ENCODE data around the gene MMP26.
"Not testable (repeated sequence)": the region's sequence is repeated elsewhere in the genome, so short reads cannot be mapped to it uniquely, and the experiment has no call there.

The MMP26 gene

GRCh38 chr11:4697585-4697984, 7.0 kb upstream of the MMP26 start, which contains the start of gene OR51E2:
OR51E2 (minus strand) TSS chr11:4697853; CDS start chr11:4682711, 15,142 bp downstream.
- TF ChIP-seq ZNF274 (IDR thresholded peaks at IDR 0.05; ENCODE audit: low read depth, low read length): no peak
- H3K4me3 ChIP-seq (ENCODE audit: low read length): no peak within 1 kb of the TSS

DNA sequence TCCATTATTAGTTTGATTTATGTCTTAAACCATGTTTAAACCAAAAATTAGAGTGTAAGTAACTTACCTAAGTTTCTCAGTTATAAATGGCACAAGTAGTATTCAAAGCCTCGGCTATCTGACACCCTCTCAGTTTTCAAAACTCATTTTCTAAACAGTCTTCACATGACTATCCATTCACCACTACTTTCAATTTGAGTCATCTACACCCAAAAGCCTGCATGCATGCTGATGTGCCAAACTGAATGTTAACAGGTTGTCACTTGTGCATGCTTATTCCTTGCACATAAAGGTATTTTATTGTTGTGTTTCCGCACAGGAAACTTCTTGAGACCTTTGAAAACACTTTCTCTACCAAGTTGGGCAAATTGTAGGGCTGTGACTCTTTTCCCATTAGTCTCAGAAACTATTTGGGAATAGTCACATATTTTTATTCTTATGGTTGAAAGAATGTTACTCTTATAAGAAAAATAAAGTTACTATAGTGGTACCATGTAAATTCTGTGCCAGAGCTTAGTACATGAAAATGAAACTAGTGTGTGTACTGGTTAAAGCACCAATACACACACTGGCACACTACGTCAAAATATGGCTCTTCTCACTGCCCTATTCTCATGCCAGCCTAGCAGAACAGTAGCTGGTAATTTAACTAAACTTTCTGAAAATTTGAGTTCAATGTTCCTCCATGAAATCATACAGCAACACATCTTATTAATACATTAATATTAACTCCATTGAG, 4.7 kb upstream of the MMP26 start:
- H3K4me3 ChIP-seq (ENCODE audit: low read length): no peak overlapping the region
- TF ChIP-seq ZNF274 (IDR thresholded peaks at IDR 0.05; ENCODE audit: low read depth, low read length): no peak

- TF ChIP-seq ZNF274 (IDR thresholded peaks at IDR 0.05; ENCODE audit: low read depth, low read length): no peak
- H3K4me3 ChIP-seq (ENCODE audit: low read length): no peak overlapping the region
Observed at GRCh38 chr11:4700436-4700820, 4.2 kb upstream of the MMP26 start.

DNA sequence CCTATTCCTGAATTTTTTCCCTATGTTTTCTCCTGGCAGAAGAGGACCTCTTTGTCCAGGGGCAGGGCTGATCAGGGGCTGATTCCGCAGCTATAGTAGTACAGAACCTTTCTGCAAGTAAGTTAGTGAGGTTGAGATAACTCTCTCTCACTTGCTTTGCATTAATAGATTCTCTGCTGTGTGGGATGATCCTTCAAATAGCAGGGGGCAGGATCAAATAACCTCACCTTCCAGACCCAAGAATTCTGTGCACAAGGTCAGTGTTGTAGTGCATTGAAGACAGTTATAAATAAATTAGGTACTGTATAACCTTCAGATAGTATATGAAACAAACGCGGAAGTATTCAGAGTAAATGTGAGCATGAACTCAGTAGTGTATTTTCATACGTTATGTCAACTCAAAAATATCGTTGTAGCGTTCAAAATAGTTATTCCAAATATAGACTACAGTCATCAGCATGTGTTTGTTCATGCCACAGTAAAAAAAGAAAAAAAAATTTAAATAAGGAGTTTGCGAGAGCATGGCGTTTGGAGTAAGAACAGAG, 278 bp downstream of the MMP26 start:
- TF ChIP-seq ZNF274 (IDR thresholded peaks at IDR 0.05; ENCODE audit: low read depth, low read length): no peak

GRCh38 chr11:4713241-4713640, 8.7 kb downstream of the MMP26 start:
- no peak for TF ChIP-seq ZNF274 (IDR thresholded peaks at IDR 0.05; ENCODE audit: low read depth, low read length)

More for the DNA sequence above, 278 bp downstream of the MMP26 start:
- no peak overlapping the region for H3K4me3 ChIP-seq (ENCODE audit: low read length)

DNA sequence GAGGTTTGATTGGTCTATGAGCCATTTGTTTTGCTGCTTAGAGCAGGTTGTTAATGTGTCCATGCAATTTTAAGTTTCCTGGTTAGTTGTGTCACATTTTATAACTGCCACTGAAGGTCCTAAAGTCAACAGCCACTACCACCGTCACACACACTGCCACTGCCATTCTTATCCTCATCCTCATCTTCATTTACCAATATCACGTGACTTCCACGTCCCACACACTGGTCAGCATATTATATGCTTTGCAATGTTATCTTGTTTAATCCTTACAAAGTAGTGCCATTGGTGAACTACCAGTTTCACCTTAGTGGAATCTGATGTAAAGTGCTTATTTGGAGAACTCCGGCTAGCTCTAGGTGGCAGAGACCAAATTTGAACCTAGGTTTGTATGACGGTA, 9.7 kb downstream of the MMP26 start:
- no peak for TF ChIP-seq ZNF274 (IDR thresholded peaks at IDR 0.05; ENCODE audit: low read depth, low read length)
- no peak overlapping the region for H3K4me3 ChIP-seq (ENCODE audit: low read length)

More at GRCh38 chr11:4713241-4713640, 8.7 kb downstream of the MMP26 start:
- no peak overlapping the region for H3K4me3 ChIP-seq (ENCODE audit: low read length)

GRCh38 chr11:4722616-4723534, 18.3 kb downstream of the MMP26 start:
- not testable (repeated sequence) for H3K4me3 ChIP-seq (ENCODE audit: low read length)

DNA sequence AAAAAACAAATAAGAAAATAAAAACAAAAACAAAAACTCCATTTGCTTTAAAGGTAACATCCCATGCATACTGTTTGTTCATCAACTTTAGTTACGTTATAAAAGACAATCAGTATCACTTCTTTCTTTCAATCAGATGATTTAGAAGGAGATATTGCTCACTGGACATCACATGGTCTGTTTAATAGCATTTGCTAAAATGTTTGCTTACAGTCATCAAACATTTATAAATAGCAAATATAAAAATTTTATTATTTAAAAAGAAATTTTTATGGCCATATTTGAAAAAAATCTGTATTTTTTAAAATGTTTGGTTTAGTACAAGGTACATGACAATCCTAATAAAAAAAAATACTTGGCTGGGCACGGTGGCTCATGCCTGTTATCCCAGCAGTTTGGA, 22.6 kb downstream of the MMP26 start:
- TF ChIP-seq ZNF274 (IDR thresholded peaks at IDR 0.05; ENCODE audit: low read depth, low read length): no peak
- no peak overlapping the region for H3K4me3 ChIP-seq (ENCODE audit: low read length)

DNA sequence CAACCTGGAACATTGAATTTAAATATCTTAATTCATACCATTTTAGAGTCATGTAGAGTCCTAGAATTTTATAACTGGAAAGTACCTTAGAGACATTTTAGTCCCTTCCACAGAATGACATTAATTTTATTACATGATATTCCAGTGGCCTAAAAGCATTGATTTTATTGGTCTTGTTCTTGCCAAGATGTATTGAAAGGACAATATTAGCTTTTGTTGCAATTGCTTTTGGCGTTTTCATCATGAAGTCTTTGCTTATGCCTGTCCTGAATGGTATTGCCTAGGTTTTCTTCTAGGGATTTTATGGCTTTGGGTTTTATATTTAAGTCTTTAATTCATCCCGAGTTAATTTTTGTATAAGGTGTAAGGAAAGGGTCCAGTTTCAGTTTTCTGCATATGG, 36.2 kb downstream of the MMP26 start:
- H3K4me3 ChIP-seq (ENCODE audit: low read length): no peak overlapping the region

DNA sequence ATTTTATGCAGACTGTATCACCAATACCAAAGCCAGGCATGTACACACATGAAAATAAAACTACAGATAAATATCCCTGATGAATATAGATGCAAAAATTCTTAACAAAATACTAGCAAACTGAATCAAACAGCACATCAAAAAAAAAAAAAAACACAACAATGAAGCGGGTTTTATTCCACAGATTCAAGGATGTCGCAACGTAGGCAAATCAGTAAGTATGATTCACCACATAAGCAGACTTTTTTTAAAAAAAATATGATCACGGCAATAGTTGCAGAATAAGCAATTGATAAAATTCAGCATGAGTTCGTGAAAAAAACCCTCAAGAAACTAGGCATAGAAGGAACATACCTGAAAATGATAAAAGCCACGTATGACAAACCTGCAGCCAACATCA, 43.9 kb downstream of the MMP26 start:
- H3K4me3 ChIP-seq (ENCODE audit: low read length): no peak overlapping the region
- no peak for TF ChIP-seq ZNF274 (IDR thresholded peaks at IDR 0.05; ENCODE audit: low read depth, low read length)

More for the DNA sequence above, 36.2 kb downstream of the MMP26 start:
- no peak for TF ChIP-seq ZNF274 (IDR thresholded peaks at IDR 0.05; ENCODE audit: low read depth, low read length)

GRCh38 chr11:4751201-4751600, 46.6 kb downstream of the MMP26 start:
- H3K4me3 ChIP-seq (ENCODE audit: low read length): no peak overlapping the region
- TF ChIP-seq ZNF274 (IDR thresholded peaks at IDR 0.05; ENCODE audit: low read depth, low read length): no peak

All from GM08714 (cell line).